ENCODE results near the gene HNMT.
"Not testable (repeated sequence)": the region's sequence is repeated elsewhere in the genome, so short reads cannot be mapped to it uniquely, and the experiment has no call there.

The HNMT gene

DNA sequence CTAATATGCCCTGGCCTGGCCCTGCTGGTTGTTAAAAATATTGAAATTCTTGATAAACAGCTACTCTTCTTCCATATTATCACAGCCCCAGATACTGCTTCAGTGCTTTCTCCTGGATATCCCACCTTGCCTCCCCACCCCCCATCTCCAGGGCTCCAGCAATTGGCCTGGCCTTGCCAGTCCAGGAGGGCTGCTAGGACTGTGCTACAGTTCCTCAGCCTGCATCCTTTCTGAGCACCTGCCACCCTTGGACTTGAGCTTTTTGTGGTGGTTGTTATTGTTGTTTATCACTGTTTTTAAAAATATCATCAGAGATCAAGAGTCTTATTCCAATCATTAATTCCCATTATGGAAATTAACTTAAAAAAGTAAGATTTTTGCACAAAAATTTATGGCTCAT is 13.5 kb downstream of the HNMT start:
- no peak for DNase-seq

DNA sequence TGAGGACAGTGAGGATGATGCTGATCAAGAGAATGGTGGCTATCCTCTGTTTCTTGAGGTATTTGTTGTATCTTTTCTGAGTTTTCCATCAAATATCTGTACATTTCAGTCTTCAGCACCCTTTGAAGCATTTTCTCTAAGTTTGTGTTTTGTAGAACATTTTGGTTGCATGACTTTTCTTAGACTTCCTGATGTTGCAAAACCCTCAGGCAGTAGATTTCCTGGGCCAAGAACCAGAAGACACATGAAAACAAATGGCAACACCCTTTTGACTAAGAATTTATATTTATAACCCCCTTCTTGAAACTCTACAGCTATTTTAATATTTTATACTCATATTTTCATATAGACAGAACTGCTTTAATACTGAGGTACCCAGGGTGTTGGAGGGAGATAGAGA is 16.2 kb downstream of the HNMT start:
- DNase-seq: no peak

DNA sequence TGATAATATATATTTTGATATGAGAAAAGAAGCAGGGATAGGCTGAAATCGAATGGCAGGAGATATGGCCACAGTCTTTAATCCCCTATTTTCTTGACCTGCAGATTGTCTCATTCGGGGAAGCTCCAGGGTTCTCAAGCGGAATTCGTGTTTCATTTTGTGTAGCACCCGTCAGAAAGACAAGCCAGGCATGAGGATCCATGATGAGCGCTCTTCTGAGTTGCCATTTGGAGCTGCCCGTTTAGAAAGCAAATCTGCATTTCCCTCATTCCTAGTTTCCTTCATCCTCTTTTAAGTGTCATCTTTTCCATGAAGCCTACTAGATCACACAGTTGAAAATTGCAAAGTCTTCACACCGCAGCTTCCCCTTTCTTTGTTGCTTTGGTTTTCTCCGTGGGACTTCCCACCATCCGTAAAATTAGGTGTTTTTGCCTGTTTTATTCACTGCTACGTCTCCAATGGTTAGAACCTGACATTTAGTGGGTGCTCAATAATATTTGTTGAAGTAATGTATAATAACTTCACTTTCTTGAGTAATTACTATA is 16.9 kb downstream of the HNMT start:
- no peak for DNase-seq

DNA sequence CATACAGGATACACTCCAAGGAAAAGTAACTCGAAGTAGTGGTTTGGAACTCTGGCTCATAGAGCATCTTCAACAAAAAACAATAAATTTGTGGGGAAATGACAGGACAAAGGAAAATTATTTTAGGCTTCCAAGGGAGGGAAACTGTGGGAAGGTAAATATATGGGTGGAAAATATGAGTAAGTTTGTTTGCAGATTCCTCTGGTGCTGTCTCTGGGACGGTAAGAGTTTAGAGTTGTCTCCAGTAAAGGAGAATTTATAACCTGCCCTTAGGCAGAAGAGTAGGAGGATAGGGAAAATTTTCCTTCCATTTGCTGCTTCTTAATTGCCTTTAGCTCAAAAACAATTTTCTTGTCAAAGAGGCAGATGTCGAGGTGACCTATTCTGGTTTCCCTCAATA is 19.3 kb downstream of the HNMT start:
- no peak for DNase-seq

DNA sequence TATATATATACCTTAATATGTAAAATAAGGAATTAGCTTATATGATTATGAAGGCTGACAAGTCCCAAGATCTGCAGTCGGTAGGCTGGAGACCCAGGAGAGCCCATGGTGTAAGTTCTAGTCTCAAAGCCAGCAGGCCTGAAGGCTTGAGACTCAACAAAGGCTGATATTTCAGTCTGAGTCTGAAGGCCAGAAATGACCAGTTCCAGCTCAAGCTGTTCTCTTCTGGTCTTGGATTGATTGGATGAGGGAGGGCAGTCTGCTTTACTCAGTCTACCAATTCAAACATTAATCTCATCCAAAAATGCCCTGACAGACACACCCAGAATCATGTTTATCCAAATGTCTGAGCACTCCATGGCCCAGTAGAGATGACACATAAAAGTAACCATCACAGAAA is 22.0 kb downstream of the HNMT start:
- no peak for DNase-seq

DNA sequence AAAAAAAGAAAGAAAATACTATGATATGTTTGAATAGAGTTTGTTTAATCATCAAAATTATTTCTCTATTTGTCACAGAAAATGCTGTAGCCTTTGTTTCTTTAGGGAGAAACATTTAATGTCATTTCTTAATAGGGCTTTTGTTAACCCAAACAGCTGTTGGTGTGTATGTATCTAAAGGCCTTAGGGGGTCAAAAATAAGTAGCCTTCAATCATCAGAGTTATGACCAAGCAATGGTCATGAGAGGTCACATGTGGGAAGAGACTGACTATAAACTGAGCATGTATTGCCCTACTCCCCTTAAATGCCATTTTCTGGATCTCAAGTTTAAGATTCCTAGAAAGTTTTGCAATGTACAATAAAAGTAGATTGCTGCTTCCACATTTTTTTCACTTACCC is 22.7 kb downstream of the HNMT start:
- DNase-seq: no peak

DNA sequence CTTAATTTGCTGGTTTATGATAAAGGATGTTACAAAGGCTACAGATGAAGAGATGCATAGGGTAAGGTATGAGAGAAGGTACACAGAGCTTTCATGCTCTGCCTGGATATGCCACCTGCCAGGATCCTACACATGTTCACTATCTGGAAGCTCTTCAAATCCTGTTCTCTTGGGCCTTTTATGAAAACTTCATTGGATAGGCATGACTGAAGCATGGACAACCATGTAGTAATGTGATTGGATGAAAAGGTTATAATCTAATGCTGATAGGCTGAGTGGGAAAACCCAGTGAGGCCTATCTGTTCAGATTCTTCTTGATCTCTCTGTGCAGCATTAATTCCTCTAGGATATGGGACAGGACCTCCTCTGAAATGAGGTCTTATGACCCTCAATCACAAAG is 26.8 kb downstream of the HNMT start:
- DNase-seq: no peak

DNA sequence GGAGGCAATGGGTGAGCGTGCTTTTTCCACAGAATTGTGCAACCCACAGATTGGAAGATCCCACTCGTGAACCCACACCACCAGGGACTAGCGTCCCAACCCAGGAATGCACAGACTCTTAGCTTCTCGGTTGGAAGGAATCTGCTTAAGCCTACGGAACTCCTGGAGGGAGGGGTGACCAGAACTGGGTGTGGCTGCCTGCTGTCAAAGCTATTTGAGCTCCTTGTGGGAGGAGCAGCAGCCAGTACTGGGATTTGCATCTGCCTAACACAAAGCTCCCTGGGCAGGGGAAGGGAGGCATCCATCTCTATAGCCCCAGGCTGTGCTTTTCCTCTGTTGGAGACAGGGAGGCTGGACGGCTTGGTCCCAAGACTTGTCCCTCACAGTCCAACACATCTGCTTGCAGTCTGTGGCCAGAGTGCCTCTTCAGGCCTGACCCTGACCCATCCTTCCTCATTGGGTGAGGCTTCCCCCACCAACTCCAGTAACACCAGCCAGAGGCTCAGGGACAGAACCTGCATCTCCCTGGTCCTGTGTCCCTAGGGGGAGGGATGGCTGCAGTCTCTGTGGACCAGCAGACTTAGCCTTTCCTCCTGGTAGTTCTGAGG is 27.9 kb downstream of the HNMT start:
- DNase-seq: no peak

DNA sequence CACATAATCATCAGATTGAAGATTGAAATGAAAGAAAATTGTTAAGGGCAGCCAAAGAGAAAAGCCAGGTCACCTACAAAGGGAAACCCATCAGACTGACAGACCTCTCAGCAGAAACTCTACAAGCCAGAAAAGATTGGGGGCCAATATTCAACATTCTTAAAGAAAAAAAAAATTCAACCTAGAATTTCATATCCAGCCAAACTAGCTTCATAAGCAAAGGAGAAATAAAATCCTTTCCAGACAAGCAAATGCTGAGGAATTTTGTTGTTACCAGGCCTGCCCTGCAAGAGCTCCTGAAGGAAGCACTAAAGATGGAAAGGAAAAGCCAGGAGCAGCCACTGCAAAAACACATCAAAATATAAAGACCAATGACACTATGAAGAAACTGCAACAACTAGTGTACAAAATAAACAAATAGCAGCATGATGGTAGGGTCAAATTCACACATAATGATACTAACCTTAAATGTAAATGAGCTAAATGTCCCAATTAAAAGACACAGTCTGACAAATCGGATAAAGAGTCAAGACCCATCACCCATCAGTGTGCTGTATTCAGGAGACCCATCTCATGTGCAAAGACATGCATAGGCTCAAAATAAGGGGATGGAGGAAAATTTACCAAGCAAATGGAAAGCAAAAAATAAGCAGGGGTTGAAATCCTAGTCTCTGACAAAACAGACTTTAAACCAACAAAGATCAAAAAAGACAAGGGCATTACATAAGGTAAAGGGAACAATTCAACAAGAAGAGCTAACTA is 29.6 kb downstream of the HNMT start:
- DNase-seq: not testable (repeated sequence)

DNA sequence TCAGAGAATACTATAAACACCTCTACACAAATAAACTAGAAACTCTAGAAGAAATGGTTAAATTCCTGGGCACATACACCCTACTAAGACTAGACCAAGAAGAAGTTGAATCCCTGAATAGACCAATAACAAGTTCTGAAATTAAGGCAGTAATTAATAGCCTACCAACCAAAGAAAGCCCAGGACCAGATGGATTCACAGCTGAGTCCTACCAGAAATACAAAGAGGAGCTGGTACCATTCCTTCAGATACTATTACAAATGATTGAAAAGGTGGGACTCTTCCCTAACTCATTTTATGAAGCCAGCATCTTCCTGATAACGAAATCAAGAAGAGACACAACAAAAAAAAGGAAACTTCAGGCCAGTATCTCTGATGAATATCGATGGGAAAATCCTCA is 31.1 kb downstream of the HNMT start:
- not testable (repeated sequence) for DNase-seq

DNA sequence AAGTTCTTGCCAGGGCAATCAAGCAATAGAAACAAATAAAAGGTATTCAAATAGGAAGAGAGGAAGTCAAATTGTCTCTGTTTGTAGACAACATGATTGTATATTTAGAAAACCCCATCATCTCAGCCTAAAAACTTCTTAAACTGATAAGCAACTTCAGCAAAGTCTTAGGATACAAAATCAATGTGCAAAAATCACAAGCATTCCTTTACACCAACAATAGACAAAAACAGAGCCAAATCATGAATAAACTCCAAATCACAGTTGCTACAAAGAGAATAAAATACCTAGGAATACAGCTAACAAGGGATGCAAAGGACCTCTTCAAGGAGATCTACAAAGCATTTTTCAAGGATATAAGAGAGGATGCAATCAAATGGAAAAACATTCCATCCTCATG is 31.9 kb downstream of the HNMT start:
- not testable (repeated sequence) for DNase-seq

DNA sequence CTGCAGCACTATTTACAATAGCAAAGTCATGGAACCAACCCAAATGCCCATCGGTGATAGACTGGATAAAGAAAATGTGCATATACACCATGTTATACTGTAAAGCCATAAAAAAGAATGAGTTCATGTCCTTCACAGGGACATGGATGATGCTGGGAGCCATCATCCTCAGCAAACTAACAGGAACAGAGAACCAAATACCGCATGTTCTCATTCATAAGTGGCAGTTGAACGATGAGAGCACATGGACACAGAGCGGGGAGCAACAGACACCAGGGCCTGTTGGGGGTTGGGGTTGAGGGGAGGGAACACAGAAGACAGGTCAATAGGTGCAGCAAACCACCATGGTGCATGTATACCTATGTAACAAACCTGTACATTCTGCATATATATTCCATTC is 33.5 kb downstream of the HNMT start:
- no peak for DNase-seq

DNA sequence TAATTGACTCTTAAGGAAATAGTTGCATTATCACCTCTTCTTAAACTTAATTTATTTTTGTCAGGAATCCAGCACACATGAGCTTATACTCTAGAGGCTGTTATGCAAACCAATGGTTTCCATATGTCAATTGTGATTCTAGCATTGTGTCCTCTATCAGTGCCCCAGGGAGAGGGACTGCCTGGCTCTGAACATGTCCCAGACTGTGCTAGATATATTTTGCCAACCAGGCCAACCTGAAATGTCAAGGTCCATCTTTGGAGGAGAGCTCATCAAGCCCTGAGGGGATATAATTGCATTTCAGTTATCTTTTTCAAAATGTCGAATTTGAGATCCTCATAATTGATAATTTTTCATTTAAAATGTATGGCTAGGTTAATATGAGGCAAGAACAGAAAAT is 34.2 kb downstream of the HNMT start:
- no peak for DNase-seq

DNA sequence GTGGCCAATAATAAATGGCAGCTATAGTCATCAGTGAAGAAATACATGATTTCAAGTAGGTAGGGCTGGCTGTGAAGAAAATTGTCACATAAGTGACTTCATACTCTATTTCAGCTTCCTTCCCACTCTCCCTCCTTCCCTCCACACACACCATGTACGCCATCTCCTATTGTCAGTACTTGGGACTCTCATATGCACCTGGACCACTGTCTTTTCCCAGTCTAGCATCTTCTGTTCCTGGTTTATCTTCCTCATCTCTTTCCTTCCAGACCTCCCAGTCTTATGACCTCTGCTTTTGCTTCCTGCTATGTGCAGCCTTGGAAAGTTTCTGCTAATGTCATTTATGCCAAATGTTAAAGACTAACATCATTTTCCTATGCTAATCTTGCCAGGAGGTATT is 35.0 kb downstream of the HNMT start:
- DNase-seq: no peak

DNA sequence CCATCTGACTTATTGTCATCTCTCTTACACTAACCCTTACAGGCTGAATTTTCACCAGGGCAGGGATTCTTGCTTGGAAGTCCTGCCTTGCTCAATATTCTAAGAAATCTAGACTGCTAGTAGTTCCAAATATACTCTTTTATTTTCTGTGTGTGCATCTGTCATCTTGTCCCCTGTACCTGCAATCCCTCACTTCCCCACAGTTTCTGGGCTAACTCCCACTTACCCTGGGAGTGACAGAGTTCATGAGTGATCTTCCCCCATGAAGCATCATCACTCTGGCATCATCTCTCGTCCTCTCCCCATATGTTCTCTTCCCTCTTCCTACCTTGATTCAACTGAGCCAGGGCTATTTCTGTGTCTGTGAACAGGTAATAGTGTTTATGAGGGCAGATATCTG is 35.7 kb downstream of the HNMT start:
- no peak for DNase-seq

DNA sequence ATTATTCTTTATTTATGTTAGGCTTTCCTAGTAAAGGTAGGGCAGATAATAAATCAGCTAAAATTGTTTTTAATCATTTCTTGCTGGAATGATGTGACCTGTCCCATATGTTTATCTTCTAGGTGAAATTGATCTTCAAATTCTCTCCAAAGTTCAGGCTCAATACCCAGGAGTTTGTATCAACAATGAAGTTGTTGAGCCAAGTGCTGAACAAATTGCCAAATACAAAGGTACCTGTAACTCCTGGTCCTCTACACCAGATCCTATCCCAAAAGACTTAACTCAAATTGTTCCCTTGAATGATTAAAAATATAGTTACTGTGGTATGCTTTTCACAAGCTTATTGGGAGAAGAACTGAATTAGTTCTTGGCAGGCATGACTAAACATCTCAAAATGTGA is 36.5 kb downstream of the HNMT start:
- DNase-seq: no peak

DNA sequence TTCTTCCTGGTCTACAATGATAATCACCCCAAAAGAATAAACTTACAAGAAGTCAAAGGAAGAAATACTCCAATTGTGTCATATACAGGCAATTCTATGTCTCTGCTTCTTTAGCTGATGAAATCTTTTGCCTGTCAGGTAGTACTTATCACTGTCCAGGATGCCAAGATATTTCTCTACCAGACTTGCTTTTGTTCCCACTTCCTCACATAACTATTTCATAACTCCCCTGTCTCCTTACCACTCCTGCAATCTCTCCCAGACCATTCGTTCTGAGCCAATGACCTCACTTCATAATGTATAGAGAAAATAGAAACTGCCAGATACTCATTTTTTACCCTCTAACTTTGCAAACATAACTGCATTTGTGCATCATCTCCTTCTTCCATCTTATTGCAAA is 39.1 kb downstream of the HNMT start:
- no peak for DNase-seq

DNA sequence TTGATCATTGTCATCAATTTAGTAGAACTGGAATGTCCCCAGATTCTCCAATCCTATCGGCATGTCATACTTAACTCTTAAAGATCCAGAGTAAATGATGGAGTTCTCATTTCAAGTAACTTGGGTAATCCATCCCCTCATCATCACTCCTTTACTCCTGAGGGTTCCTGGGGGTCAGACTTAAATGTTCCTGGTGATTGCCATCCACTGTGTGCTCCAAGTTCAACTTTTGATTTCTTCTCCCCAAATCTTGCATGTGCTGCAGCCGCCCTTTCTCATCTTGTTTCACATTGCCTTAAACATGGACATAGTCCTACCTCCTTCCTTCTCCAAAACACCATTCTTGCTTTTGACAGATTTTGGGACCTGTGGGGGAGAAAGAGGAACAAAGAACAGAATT is 43.2 kb downstream of the HNMT start:
- DNase-seq: no peak

DNA sequence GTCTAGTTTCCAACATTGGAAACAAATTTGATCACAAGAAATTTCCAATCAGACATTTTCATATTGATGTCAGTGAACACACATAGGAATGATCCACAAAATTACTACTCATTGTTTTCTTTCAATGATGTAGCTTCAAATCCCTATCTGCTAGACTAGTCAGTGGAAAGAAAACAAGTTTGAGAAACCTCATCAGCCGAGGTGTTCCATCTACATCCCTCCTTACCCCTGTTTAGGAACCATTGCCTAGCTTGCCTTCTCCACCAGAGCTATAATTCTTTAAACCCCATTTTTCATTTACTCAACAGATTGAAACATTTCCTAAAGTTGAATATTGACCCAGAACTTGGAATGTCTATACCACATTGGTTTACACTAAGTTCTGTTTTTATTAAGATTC is 45.3 kb downstream of the HNMT start:
- DNase-seq: no peak

DNA sequence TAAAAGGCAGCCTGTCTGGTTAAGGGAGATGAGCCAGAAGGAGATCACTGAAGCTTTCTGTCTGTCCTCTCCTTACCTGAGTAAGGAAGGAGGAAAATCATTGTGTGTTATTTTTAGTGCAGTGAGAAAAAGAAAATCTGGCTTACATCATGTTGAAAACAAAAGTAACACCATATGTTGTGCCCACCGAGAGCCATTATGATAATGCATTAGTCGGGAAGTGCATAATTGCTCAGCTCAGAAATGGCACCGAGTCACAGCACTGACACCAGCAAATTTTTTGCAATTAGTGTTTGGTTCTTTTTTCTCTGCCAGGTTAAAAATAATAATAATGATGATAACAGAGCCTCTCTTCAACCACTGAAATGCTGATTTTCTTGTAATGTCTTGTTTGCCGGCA is 46.6 kb downstream of the HNMT start:
- no peak for DNase-seq

DNA sequence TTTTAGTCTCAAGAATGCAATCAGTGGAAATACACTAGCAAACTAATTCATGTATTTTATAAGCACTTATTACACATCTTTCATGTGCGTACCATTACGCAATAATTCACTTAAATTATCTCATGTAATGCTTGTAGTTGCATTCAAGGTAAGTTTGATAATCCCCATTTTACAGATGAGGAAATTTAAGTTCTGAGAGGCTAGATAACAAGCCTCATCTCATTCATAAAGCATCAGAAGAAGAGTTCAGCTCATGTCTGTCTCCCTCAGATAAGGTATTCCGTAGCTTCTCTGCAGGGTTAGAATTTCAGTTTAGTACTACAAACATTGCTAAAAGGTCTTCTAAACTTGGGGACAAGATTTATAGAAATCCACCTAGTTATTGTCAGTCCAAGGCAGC is 47.8 kb downstream of the HNMT start:
- DNase-seq: no peak

DNA sequence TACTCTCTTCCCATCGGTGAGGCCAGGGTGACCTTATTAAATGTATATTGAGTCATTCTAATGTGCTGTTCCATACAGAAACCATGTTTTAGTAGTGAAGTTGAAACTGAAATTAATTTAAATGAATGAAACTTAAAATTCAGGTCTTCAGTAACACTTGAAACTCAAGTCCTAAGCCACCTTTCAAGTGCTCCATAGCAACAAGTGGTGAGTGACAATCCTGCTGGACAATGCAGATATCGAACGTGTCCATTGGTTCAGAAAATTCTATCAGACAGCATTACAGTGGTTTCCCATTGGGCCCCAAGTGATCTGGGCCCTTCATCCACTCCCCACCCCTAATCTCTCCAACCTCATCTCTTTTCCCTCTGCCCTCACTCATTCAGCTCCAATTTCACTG is 48.7 kb downstream of the HNMT start:
- DNase-seq: no peak

DNA sequence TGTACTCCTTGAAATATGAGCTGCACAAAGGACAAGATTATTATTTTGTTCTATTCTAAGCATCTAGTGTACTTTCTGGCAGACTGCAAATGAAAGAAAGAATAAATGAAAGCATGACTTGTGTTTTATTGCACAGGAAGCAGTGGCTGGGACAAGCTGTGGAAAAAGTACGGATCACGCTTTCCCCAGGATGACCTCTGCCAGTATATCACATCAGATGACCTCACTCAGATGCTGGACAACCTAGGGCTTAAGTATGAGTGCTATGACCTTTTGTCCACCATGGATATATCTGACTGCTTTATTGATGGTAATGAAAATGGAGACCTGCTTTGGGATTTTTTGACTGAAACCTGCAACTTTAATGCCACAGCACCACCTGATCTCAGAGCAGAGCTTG is 49.4 kb downstream of the HNMT start:
- DNase-seq: no peak

DNA sequence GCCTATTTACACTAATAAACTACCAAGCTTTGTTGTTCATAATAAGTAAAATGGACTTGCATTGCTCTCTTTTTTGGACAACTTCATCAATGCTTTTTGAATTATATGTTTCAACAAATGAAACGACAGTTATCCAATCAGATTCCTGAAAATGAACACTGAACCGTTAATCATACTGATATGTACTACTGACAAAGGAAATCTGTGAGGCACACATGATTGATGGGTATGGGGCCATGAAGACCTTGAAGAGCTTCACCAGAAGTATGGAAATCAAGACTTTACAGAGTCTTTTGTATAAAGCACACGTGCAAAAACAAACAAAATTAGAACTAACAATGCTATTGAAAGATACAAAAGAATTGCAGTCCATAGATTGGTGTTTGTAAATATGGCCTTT is 51.2 kb downstream of the HNMT start:
- no peak for DNase-seq

Data from NCI-H774 (cell line).